GM12878 (cell line): Measurements from ENCODE around the gene CYP51A1. TPM values are rescaled to one million over a fixed set of nuclear protein-coding genes. Genes with fewer than 3 reads are reported as not detected.

Source experiments
- ATAC-seq: fragments of 200-7000 bp; cut with Tn5 transposase; 3 replicates; pipeline ENCODE4 v1.9.1; 2020; ENCODE audit warnings: mild to moderate bottlenecking, moderate library complexity
- BruUV-seq: library from RNA; stranded (reverse); fragments of 400-500 nt; replicated peaks from 2 replicates; lab custom pipeline; 2021; lab: Mats Ljungman, UMichigan
- CTCF ChIA-PET: fragments of 300-600 bp; sonication (Branson Sonifier 250); formaldehyde crosslinking; extraction: SDS; loops from one replicate; lab custom pipeline; 2021; ENCODE audit warnings: inconsistent platforms; lab: Yijun Ruan, JAX
- POLR2A ChIA-PET: fragments of 350-600 bp; formaldehyde crosslinking; extraction: SDS; loops from one replicate; lab custom pipeline; 2021; ENCODE audit warnings: inconsistent platforms; lab: Charles Lee
- RAD21 ChIA-PET: fragments of 300-600 bp; sonication (Branson Sonifier 250); formaldehyde crosslinking; loops from one replicate; lab custom pipeline; 2023; ENCODE audit warnings: antibody characterized with exemption; ENCODE audit not compliant: unreplicated experiment; lab: Charles Lee
- SMC1A ChIA-PET: fragments of 300-600 bp; sonication (Branson Sonifier 250); formaldehyde crosslinking; loops from one replicate; lab custom pipeline; 2023; ENCODE audit not compliant: unreplicated experiment, uncharacterized antibody; lab: Charles Lee
- DNase-seq: peaks from one replicate; pipeline ENCODE4 v3.0.0-alpha.2; 2011; ENCODE audit warnings: low read depth, low spot score
- FAIRE-seq: peaks from 3 replicates; lab custom pipeline; 2011; peaks lifted over from hg19 to GRCh38; lab: Jason Lieb, UNC
- H2AFZ ChIP-seq: 2 replicates; pipeline ENCODE4 v1.6.0; 2011; ENCODE audit warnings: low read depth, low read length, control low read depth; ENCODE audit not compliant: control insufficient read depth
- H3K27ac ChIP-seq: 2 replicates; pipeline ENCODE4 v1.5.1; 2011; ENCODE audit warnings: control low read depth; ENCODE audit not compliant: control insufficient read depth, insufficient read depth
- H3K27me3 ChIP-seq, 2 experiments: replicated peaks in 1 of 2; 2 replicates each; pipeline versions ENCODE4 v1.6.0 to v1.6.1; 2011; ENCODE audit warnings: low read length in 1 of 2; ENCODE audit not compliant: control insufficient read depth in 2 of 2, insufficient read depth in 2 of 2
- H3K36me3 ChIP-seq, 2 experiments: 2 replicates each; pipeline ENCODE4 v1.5.1; 2011; ENCODE audit warnings: low read length in 1 of 2; ENCODE audit not compliant: control insufficient read depth in 2 of 2, insufficient read depth in 2 of 2
- H3K4me1 ChIP-seq: 2 replicates; pipeline ENCODE4 v1.6.1; 2011; ENCODE audit warnings: mild to moderate bottlenecking, low read length, moderate library complexity, mixed read lengths; ENCODE audit not compliant: control insufficient read depth, insufficient read depth
- H3K4me2 ChIP-seq: 2 replicates; pipeline ENCODE4 v1.6.0; 2011; ENCODE audit warnings: control low read depth; ENCODE audit not compliant: control insufficient read depth, insufficient read depth
- H3K4me3 ChIP-seq: fragments of 200-600 bp; sonication (generic); 2 replicates; pipeline ENCODE4 v1.5.1; 2016
- H3K79me2 ChIP-seq: 2 replicates; pipeline ENCODE4 v1.6.0; 2011; ENCODE audit warnings: low read length; ENCODE audit not compliant: control insufficient read depth, insufficient read depth
- H3K9ac ChIP-seq: 2 replicates; pipeline ENCODE4 v1.8.0; 2011; ENCODE audit warnings: low read length, control low read depth, mixed read lengths; ENCODE audit not compliant: control insufficient read depth, insufficient read depth
- H3K9me3 ChIP-seq: replicated peaks from 3 replicates; pipeline ENCODE4 v1.5.1; 2011; ENCODE audit warnings: mild to moderate bottlenecking, low read length; ENCODE audit not compliant: control insufficient read depth, insufficient read depth
- H4K20me1 ChIP-seq: 2 replicates; pipeline ENCODE4 v1.6.0; 2011; ENCODE audit not compliant: control insufficient read depth, insufficient read depth
- CBX5 ChIP-seq: sonication (generic); IDR thresholded peaks from 2 replicates; pipeline ENCODE4 v1.6.1; 2016; ENCODE audit warnings: low read depth, moderate library complexity, mild to moderate bottlenecking, inconsistent platforms
- CREB1 ChIP-seq: IDR thresholded peaks from 2 replicates; pipeline ENCODE4 v1.6.1; 2012; ENCODE audit warnings: low read depth, mild to moderate bottlenecking, inconsistent platforms
- ETV6 ChIP-seq, 2 experiments: fragments of 450-650 bp in 1 of 2; IDR thresholded peaks in 1 of 2; conservative IDR thresholded peaks in 1 of 2; 2 replicates each; pipeline ENCODE4 v1.6.1; 2014; ENCODE audit warnings: antibody characterized with exemption in 1 of 2, borderline replicate concordance in 1 of 2, low read depth in 1 of 2, mild to moderate bottlenecking in 1 of 2, moderate library complexity in 1 of 2
- IRF3 ChIP-seq: fragments of 450-650 bp; IDR thresholded peaks from 2 replicates; pipeline ENCODE4 v1.6.1; 2014; ENCODE audit warnings: mild to moderate bottlenecking
- IRF5 ChIP-seq: fragments of 450-650 bp; IDR thresholded peaks from 2 replicates; pipeline ENCODE4 v1.6.1; 2017; ENCODE audit warnings: borderline replicate concordance
- MLLT1 ChIP-seq: fragments of 450-650 bp; IDR thresholded peaks from 2 replicates; pipeline ENCODE4 v1.6.1; 2016; ENCODE audit warnings: mild to moderate bottlenecking
- MYC ChIP-seq: IDR thresholded peaks from 2 replicates; pipeline ENCODE4 v1.6.1; 2011; ENCODE audit warnings: mild to moderate bottlenecking, low read length, moderate library complexity, inconsistent platforms; ENCODE audit not compliant: insufficient read depth, insufficient replicate concordance, insufficient read length, severe bottlenecking
- NFIC ChIP-seq: IDR thresholded peaks from 2 replicates; pipeline ENCODE4 v1.6.1; 2012; ENCODE audit warnings: low read depth, mild to moderate bottlenecking, inconsistent platforms, low read length, moderate library complexity
- PKNOX1 ChIP-seq: fragments of 450-650 bp; IDR thresholded peaks from 2 replicates; pipeline ENCODE4 v1.6.1; 2016; ENCODE audit warnings: mild to moderate bottlenecking
- RUNX3 ChIP-seq: IDR thresholded peaks from 2 replicates; pipeline ENCODE4 v1.6.1; 2012; ENCODE audit warnings: low read length, inconsistent platforms
- ZNF24 ChIP-seq: fragments of 450-650 bp; IDR thresholded peaks from 2 replicates; pipeline ENCODE4 v1.6.1; 2017; ENCODE audit warnings: antibody characterized with exemption, mild to moderate bottlenecking
- ZNF274 ChIP-seq: IDR thresholded peaks from one replicate; pipeline ENCODE4 v1.8.0; 2011; ENCODE audit not compliant: insufficient read length, insufficient read depth
- WGBS: methylation state at CpG from one replicate; pipeline ENCODE4 v1.1.6; 2016; ENCODE audit warnings: low lambda C conversion rate; ENCODE audit not compliant: insufficient replicate concordance, insufficient coverage; ENCODE audit errors: missing lambda C conversion rate; 5-methylcytosine and 5-hydroxymethylcytosine counted together
- in situ Hi-C: fragments of 300-500 bp; cut with MboI; formaldehyde crosslinking; loops from 9 replicates; pipeline ENCODE4 v1.14.3; 2018; ENCODE audit warnings: mixed read lengths
- intact Hi-C: fragments of 100-400 bp; cut with micrococcal nuclease; formaldehyde crosslinking; loops from one replicate; pipeline ENCODE4 v1.14.2; 2022; ENCODE audit not compliant: unreplicated experiment
- polyA plus RNA-seq, 11 experiments: library from polyadenylated mRNA; depleted of rRNA in 4 of 11; unstranded in 6 of 11; stranded (reverse) in 5 of 11; fragments of >200 nt; fragmentation: Nextera tagmentation in 4 of 11; fragmentation: Illumina TruSeq in 1 of 11; extraction: Ambion mirVana in 4 of 11; extraction: Trizol in 1 of 11; gene quantifications; 1 replicate in 1 of 11; 2 replicates in 10 of 11; pipeline versions ENCODE4 v1.2.1 to v1.2.3, GENCODE V29; 2011 to 2016; ENCODE audit warnings: inconsistent platforms in 2 of 11, missing spikeins in 2 of 11, low read depth in 1 of 11
- total RNA-seq, 4 experiments: library from RNA; depleted of rRNA in 3 of 4; stranded (reverse); fragments of >200 nt in 3 of 4; fragmentation: Illumina TruSeq in 1 of 4; extraction: Trizol in 1 of 4; gene quantifications; 2 replicates each; pipeline versions ENCODE4 v1.2.1 to v1.2.3, GENCODE V29; 2013 to 2021

Gene CYP51A1
- total and polyA plus RNA-seq, 10 of the 15 experiments (the other 5 are each of a cell fraction or from before 2014, with no cell fraction given) = 21.5 to 113 (median 61.8) TPM

DNA sequence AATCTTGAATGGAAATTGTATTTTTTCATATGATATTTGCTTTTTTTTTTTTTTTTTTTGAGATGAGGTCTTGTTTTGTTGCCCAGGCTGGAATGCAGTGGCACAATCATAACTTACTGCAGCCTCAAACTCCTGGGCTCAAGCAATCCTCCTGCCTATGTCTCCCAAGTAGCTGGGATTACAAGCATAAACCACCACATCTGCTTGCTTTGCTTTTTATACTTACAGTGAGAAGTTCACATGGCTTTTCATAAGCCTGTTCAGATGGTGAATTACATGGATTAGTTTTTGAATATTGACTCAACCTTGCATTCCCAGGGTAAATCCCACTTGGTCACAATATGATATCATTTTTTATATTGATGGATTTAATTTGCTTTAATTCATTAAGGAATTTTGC, 22.7 kb upstream of the CYP51A1 start (continued):
- TF ChIP-seq IRF5 (no peak), ZNF24 (no peak), CREB1 (no peak)

GRCh38 chr7:92155108-92155739, 20.9 kb upstream of the CYP51A1 start:
- ChIA-PET POLR2A (no interaction called here), SMC1A (no interaction called here), RAD21 (no interaction called here), CTCF (no interaction called here)
- H3K4me1 ChIP-seq = no peaks in the 10 kb centered on the region
- H3K27ac ChIP-seq = no peak overlapping the region
- TF ChIP-seq PKNOX1 = peak; percentile 43; the same call in 1 of the 2 replicates
- no peak for TF ChIP-seq ETV6 (conservative IDR thresholded peaks at IDR 0.05 in 1 of 2, IDR thresholded peaks at IDR 0.05 in 1 of 2; ENCODE audit: borderline replicate concordance in 1 of 2, low read depth in 1 of 2)
- no peak for TF ChIP-seq MLLT1
- TF ChIP-seq CBX5 = no peak
- TF ChIP-seq MYC = no peak
- peak; percentile 30; the same call in 1 of the 2 replicates for TF ChIP-seq RUNX3
- TF ChIP-seq ZNF274 = no peak
- no peak for TF ChIP-seq NFIC
- no peak for TF ChIP-seq IRF3
- no peak overlapping the region for H3K4me2 ChIP-seq
- FAIRE-seq (no peak), ATAC-seq (peak; percentile 66), DNase-seq (no peak)
- H3K79me2 ChIP-seq = no peaks in the 10 kb centered on the region
- H3K36me3 ChIP-seq = no peaks in the 10 kb centered on the region
- no peak overlapping the region for H2AFZ ChIP-seq
- no peak overlapping the region for H3K9ac ChIP-seq
- H4K20me1 ChIP-seq = no peaks in the 10 kb centered on the region
- WGBS = 81% methylated on average over 1 of the region's 1 CpG
- no peak overlapping the region for H3K4me3 ChIP-seq
- H3K9me3 ChIP-seq = no peaks in the 10 kb centered on the region
- intact Hi-C loops = no loop called here
- in situ Hi-C loops = no loop called here
- H3K27me3 ChIP-seq = no peaks in the 10 kb centered on the region
- no TSS peak for BruUV-seq
